Uterus (tissue), 4 donors: ENCODE measurements around the gene TMEM175. TPM values are rescaled to one million over a fixed set of nuclear protein-coding genes. Genes with fewer than 3 reads are reported as not detected.

Experiments used
- DNase-seq, 2 donors: peaks; one replicate each; pipeline ENCODE4 v3.0.0-alpha.2; 2019 to 2020
- H3K27ac ChIP-seq, 2 donors: fragments of 200-600 bp; sonication (generic); 1 replicate in 1 of 2; 2 replicates in 1 of 2; pipeline ENCODE4 v1.5.1; 2016 to 2018
- H3K27me3 ChIP-seq, 2 donors: fragments of 200-600 bp; sonication (generic); one replicate each; pipeline ENCODE4 v1.5.1; 2018 to 2019; ENCODE audit warnings: control low read depth in 1 of 2
- H3K36me3 ChIP-seq, 2 donors: fragments of 200-600 bp; sonication (generic); one replicate each; pipeline ENCODE4 v1.5.1; 2019; ENCODE audit warnings: control low read depth in 1 of 2
- H3K4me1 ChIP-seq, 2 donors: fragments of 200-600 bp; sonication (generic); one replicate each; pipeline ENCODE4 v1.5.1; 2018 to 2019; ENCODE audit warnings: control low read depth in 1 of 2
- H3K4me3 ChIP-seq, 2 donors: fragments of 200-600 bp; sonication (generic); 1 replicate in 1 of 2; 2 replicates in 1 of 2; pipeline ENCODE4 v1.5.1; 2018 to 2019; ENCODE audit warnings: mild to moderate bottlenecking in 1 of 2
- H3K9me3 ChIP-seq, 2 donors: fragments of 200-600 bp; sonication (generic); one replicate each; pipeline ENCODE4 v1.5.1; 2019; ENCODE audit warnings: control low read depth in 1 of 2
- CTCF ChIP-seq, 4 experiments: fragments of 200-600 bp in 2 of 4; fragments of 450-650 bp in 2 of 4; sonication (generic) in 2 of 4; IDR thresholded peaks; one replicate each; pipeline ENCODE4 v1.5.1; 2016 to 2019; ENCODE audit warnings: antibody characterized with exemption in 4 of 4, mild to moderate bottlenecking in 2 of 4, moderate library complexity in 1 of 4
- POLR2A ChIP-seq, 2 donors: fragments of 450-650 bp; IDR thresholded peaks; one replicate each; pipeline ENCODE4 v1.6.1; 2016; ENCODE audit warnings: antibody characterized with exemption in 2 of 2, mild to moderate bottlenecking in 1 of 2, moderate library complexity in 1 of 2
- intact Hi-C: fragments of 100-400 bp; cut with DNase I; formaldehyde crosslinking; loops from one replicate; pipeline ENCODE4 v1.15.1; 2023; ENCODE audit warnings: low total_unique reads
- total RNA-seq, 4 donors: library from RNA; depleted of rRNA in 3 of 4; stranded (reverse); fragments of >200 nt in 3 of 4; gene quantifications; one replicate each; pipeline versions ENCODE4 v1.1.0 to v1.2.4, GENCODE V29; 2014 to 2023
- donor health status: DM: yes; HTN: yes; CAD: no.

Gene TMEM175
- total RNA-seq, 4 donors from 2014 or later: 9.9 to 39.7 (median 26.3) TPM

DNA sequence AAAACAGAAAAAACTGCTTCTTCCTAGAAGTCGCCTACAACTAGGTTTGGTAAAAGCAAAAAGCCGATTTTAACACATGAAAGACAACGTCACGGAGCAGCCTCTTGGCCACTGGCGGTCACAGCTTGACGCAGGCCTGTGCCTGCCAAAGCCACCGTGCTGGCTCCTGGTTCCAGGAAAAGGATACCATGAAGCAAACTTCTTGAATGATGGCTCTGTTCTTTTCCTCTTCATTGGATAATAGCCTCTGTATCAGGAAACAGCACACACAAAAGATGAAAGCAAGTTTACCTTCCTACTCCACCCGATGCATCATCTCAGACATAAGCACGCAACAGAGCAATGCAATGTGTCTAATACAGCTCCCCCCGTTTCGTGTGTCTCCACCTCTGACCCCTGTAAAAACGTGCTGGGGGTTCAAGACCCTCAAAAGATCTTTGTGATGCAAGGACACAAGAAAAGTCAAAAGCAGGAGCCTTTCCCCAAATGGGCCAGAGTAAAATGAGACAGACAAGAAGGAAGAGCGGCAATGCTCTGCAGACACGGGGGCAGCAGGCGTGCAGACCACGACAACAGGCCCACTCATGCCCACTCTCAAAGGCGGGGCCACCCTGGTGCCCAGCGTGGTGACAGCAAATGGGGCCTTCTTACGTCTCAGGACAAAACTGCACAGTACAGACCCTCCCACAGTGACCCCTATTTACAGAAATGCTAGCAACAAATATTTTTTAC lies 19.5 kb upstream of the TMEM175 start:
- intact Hi-C loops: no loop called here
- no peaks in the 10 kb centered on the region for H3K27me3 ChIP-seq

DNA sequence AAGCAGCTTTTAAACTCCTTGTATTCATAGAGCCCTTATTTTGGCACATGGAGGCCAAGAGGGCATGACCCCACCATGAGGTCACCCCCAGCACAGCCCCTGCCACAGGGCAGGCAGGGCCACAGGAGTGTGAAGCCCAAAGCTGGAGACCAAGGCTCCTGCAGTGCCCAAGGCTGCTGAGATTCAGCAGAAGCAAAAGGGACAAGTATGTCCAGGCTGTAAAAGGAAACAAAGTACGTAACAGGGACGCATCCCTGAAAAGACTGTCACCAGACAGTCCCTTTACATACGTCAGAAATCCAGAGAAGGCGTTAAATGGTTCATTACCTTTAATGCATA lies 19.0 kb upstream of the TMEM175 start:
- intact Hi-C loops: no loop called here
- H3K27ac ChIP-seq: peak overlapping the region in 1 of 2 donors; percentile 57
- H3K4me1 ChIP-seq: peaks cover 0 to 3% of the 10 kb centered on the region in 2 donors
- no peaks in the 10 kb centered on the region for H3K27me3 ChIP-seq
- no peak for DNase-seq
- H3K9me3 ChIP-seq: no peaks in the 10 kb centered on the region
- no peak overlapping the region for H3K4me3 ChIP-seq
- TF ChIP-seq POLR2A (IDR thresholded peaks at IDR 0.05): no peak
- no peaks in the 10 kb centered on the region for H3K36me3 ChIP-seq

More for the DNA sequence above, 19.5 kb upstream of the TMEM175 start:
- TF ChIP-seq CTCF (IDR thresholded peaks at IDR 0.05) (no peak), POLR2A (IDR thresholded peaks at IDR 0.05) (no peak)
- Histone ChIP-seq H3K4me1 (peaks cover 0 to 3% of the 10 kb centered on the region in 2 donors), H3K9me3 (no peaks in the 10 kb centered on the region), H3K4me3 (no peak overlapping the region), H3K36me3 (no peaks in the 10 kb centered on the region), H3K27ac (peak overlapping the region; percentile 64 to 72)
- peak in 1 of 2 donors; percentile 57 for DNase-seq

GRCh38 chr4:914531-914930 lies 17.7 kb upstream of the TMEM175 start:
- DNase-seq: peak in 1 of 2 donors; percentile 8
- Histone ChIP-seq H3K4me3 (no peak overlapping the region), H3K9me3 (no peaks in the 10 kb centered on the region), H3K36me3 (no peaks in the 10 kb centered on the region), H3K27ac (no peak overlapping the region), H3K4me1 (peaks cover 0 to 3% of the 10 kb centered on the region in 2 donors), H3K27me3 (no peaks in the 10 kb centered on the region)
- intact Hi-C loops: no loop called here
- TF ChIP-seq POLR2A (IDR thresholded peaks at IDR 0.05) (no peak), CTCF (IDR thresholded peaks at IDR 0.05) (no peak)

GRCh38 chr4:915041-915474 lies 17.2 kb upstream of the TMEM175 start:
- Histone ChIP-seq H3K4me1 (peaks cover 0 to 3% of the 10 kb centered on the region in 2 donors), H3K27me3 (no peaks in the 10 kb centered on the region), H3K4me3 (peak overlapping the region in 1 of 2 donors; percentile 2), H3K9me3 (no peaks in the 10 kb centered on the region), H3K27ac (peak overlapping the region in 1 of 2 donors; percentile 51), H3K36me3 (no peaks in the 10 kb centered on the region)
- intact Hi-C loops: no loop called here
- no peak for TF ChIP-seq CTCF (IDR thresholded peaks at IDR 0.05)
- no peak for TF ChIP-seq POLR2A (IDR thresholded peaks at IDR 0.05)
- peak in 1 of 2 donors; percentile 10 for DNase-seq

DNA sequence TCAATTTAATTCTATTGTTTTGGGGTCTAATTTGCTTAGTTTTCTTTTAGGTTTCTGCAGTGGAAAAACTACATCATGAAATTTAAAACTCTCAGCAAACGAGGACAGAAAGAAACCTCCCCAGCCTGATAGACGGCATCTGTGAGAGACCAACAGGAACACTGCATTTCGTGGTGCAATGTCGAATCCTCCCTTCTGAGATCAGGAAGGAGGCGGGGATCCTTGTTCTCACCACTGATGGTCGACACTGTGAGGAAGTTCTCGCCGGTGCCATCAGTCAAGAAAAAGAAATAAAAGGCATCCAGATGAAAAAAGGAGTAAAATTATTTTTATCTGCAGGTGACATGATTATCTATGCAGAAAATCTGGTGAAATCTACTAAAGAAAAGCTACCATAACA lies 16.7 kb upstream of the TMEM175 start:
- no peak for DNase-seq
- TF ChIP-seq POLR2A (IDR thresholded peaks at IDR 0.05) (no peak), CTCF (IDR thresholded peaks at IDR 0.05) (no peak)
- intact Hi-C loops: no loop called here
- Histone ChIP-seq H3K4me3 (peak overlapping the region in 1 of 2 donors; percentile 2), H3K9me3 (no peaks in the 10 kb centered on the region), H3K36me3 (no peaks in the 10 kb centered on the region), H3K27ac (peak overlapping the region in 1 of 2 donors; percentile 51), H3K27me3 (no peaks in the 10 kb centered on the region), H3K4me1 (peaks cover 0 to 3% of the 10 kb centered on the region in 2 donors)
